Hepatocyte (in vitro differentiated cells): Measurements from ENCODE around the gene INTS3.

ENCODE experiments used
- EZH2 ChIP-seq: fragments of 200-600 bp; sonication (generic); IDR thresholded peaks from 2 replicates; pipeline ENCODE4 v1.6.1; 2016; ENCODE audit warnings: antibody characterized with exemption, mild to moderate bottlenecking, borderline replicate concordance
- TF ChIP-seq, protein P1 (sequence below): fragments of 200-600 bp; sonication (generic); IDR thresholded peaks from 2 replicates; pipeline ENCODE4 v1.5.1; 2016; ENCODE audit warnings: antibody characterized with exemption, mild to moderate bottlenecking; ENCODE audit not compliant: poor library complexity

DNA sequence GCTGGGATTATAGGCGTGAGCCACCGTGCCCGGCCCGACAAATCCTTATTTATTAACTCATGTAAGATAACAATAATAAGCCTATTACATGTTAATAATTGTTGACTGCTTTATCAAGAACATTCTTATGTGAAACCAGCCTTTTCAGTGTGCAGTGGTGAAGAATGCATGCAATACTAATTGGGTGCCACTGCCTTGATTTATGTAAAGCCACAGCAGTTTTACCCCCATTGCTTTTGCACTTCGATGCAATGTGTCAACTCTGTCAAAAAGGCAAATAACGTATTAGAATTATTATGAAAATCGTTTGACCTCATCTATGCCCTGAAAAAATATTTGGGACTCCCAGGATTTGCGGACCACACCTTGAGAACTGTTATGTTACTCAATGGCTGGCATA is 31.1 kb upstream of the INTS3 start:
- TF ChIP-seq, protein P1, sequence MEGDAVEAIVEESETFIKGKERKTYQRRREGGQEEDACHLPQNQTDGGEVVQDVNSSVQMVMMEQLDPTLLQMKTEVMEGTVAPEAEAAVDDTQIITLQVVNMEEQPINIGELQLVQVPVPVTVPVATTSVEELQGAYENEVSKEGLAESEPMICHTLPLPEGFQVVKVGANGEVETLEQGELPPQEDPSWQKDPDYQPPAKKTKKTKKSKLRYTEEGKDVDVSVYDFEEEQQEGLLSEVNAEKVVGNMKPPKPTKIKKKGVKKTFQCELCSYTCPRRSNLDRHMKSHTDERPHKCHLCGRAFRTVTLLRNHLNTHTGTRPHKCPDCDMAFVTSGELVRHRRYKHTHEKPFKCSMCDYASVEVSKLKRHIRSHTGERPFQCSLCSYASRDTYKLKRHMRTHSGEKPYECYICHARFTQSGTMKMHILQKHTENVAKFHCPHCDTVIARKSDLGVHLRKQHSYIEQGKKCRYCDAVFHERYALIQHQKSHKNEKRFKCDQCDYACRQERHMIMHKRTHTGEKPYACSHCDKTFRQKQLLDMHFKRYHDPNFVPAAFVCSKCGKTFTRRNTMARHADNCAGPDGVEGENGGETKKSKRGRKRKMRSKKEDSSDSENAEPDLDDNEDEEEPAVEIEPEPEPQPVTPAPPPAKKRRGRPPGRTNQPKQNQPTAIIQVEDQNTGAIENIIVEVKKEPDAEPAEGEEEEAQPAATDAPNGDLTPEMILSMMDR: no peak
- TF ChIP-seq EZH2: no peak
